Osteoblast (primary cell): ENCODE data around the gene VSIR. TPM values are rescaled to one million over a fixed set of nuclear protein-coding genes. Genes with fewer than 3 reads are reported as not detected.
A peak's percentile ranks its signal among the peaks of the same experiment; 100 is the strongest.

Source experiments
- DNase-seq: peaks from one replicate; pipeline ENCODE4 v3.0.0; 2011; ENCODE audit warnings: low spot score, mixed read lengths; ENCODE audit not compliant: insufficient read length; ENCODE audit errors: missing footprints
- H2AFZ ChIP-seq: 2 replicates; pipeline ENCODE4 v1.6.0; 2011; ENCODE audit warnings: mild to moderate bottlenecking, low read length
- H3K27ac ChIP-seq: 2 replicates; pipeline ENCODE4 v1.5.1; 2011; ENCODE audit warnings: mild to moderate bottlenecking, low read depth, low read length, moderate library complexity
- H3K27me3 ChIP-seq: 2 replicates; pipeline ENCODE4 v1.6.0; 2012; ENCODE audit warnings: mild to moderate bottlenecking, control low read depth, inconsistent platforms, low read length, moderate library complexity; ENCODE audit not compliant: insufficient read depth
- H3K36me3 ChIP-seq: 2 replicates; pipeline ENCODE4 v1.5.1; 2011; ENCODE audit warnings: mild to moderate bottlenecking, low read length, control low read depth, moderate library complexity; ENCODE audit not compliant: insufficient read depth
- H3K4me1 ChIP-seq: 2 replicates; pipeline ENCODE4 v1.5.1; 2011; ENCODE audit warnings: mild to moderate bottlenecking, low read length, control low read depth, moderate library complexity; ENCODE audit not compliant: insufficient read depth
- H3K4me2 ChIP-seq: 2 replicates; pipeline ENCODE4 v1.6.0; 2011; ENCODE audit warnings: mild to moderate bottlenecking, low read length; ENCODE audit not compliant: insufficient read depth
- H3K4me3 ChIP-seq: fragments of 200-600 bp; sonication (generic); 3 replicates; pipeline ENCODE4 v1.5.1; 2012; ENCODE audit warnings: mild to moderate bottlenecking, low read length, inconsistent platforms; ENCODE audit not compliant: insufficient read depth
- H3K79me2 ChIP-seq: 2 replicates; pipeline ENCODE4 v1.6.0; 2012; ENCODE audit warnings: mild to moderate bottlenecking, low read length, control low read depth, inconsistent platforms; ENCODE audit not compliant: insufficient read depth
- H3K9me3 ChIP-seq: 2 replicates; pipeline ENCODE4 v1.5.1; 2011; ENCODE audit warnings: low read depth, low read length, control low read depth
- H4K20me1 ChIP-seq: 2 replicates; pipeline ENCODE4 v1.6.0; 2012; ENCODE audit warnings: mild to moderate bottlenecking, low read length, control low read depth; ENCODE audit not compliant: insufficient read depth
- total RNA-seq: library from RNA; depleted of rRNA; stranded (reverse); fragments of >200 nt; gene quantifications from 2 replicates; pipeline ENCODE4 v1.2.3, GENCODE V29; 2012
- TF ChIP-seq, protein P1 (sequence below): IDR thresholded peaks from 2 replicates; pipeline ENCODE4 v1.5.1; 2011; ENCODE audit warnings: mild to moderate bottlenecking, low read depth, low read length, moderate library complexity; ENCODE audit errors: extremely low read depth

VSIR gene
- total RNA-seq, 1 donor, result 75.3 TPM

DNA sequence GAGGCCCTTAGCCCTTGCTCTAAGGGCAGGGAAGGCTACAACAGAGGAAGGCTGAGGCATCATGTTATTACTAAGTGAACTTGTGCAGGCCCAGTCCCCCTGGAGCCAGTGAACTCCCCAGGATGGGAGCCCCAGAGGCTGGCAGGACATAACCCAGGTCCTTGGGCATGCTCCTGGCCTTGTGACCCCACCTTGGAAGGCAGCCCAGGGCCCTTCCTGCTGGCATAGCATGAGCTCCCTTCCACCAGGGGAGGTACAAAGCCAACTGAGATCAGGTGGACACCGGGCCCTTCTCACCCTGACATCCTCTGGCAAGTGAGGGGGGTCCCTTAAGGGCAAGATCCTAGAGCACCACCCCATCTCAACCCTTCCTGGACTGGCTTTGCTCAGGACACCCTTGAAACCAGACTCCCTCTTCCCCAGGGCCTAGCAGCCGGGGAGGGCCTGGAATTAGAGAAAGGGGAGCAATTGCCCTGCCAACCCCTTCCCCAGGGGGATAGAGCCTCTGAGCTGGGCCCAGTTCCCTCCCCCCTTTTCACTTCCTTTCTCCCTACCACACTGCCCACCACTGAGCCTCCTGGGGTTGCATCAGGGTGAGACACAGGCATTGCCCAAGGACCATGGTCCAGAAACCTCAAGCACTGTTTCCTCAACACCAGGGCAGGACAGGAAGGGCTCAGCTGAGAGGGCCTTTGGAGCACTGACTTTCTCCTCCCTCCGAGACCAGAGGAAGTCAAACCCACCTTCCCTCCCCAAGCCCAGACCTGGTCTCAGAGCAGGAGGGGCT is 1.8 kb upstream of the VSIR start:
- Histone ChIP-seq H4K20me1 (no peaks in the 10 kb centered on the region), H3K27me3 (no peaks in the 10 kb centered on the region), H3K4me2 (no peak overlapping the region), H2AFZ (peak overlapping the region; percentile 47), H3K36me3 (no peaks in the 10 kb centered on the region), H3K79me2 (peaks cover 19% of the 10 kb centered on the region), H3K27ac (no peak overlapping the region), H3K4me3 (no peak overlapping the region), H3K9me3 (no peaks in the 10 kb centered on the region), H3K4me1 (peaks cover 40% of the 10 kb centered on the region)
- DNase-seq, result peak; percentile 29
- TF ChIP-seq, protein P1, sequence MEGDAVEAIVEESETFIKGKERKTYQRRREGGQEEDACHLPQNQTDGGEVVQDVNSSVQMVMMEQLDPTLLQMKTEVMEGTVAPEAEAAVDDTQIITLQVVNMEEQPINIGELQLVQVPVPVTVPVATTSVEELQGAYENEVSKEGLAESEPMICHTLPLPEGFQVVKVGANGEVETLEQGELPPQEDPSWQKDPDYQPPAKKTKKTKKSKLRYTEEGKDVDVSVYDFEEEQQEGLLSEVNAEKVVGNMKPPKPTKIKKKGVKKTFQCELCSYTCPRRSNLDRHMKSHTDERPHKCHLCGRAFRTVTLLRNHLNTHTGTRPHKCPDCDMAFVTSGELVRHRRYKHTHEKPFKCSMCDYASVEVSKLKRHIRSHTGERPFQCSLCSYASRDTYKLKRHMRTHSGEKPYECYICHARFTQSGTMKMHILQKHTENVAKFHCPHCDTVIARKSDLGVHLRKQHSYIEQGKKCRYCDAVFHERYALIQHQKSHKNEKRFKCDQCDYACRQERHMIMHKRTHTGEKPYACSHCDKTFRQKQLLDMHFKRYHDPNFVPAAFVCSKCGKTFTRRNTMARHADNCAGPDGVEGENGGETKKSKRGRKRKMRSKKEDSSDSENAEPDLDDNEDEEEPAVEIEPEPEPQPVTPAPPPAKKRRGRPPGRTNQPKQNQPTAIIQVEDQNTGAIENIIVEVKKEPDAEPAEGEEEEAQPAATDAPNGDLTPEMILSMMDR, result no peak

DNA sequence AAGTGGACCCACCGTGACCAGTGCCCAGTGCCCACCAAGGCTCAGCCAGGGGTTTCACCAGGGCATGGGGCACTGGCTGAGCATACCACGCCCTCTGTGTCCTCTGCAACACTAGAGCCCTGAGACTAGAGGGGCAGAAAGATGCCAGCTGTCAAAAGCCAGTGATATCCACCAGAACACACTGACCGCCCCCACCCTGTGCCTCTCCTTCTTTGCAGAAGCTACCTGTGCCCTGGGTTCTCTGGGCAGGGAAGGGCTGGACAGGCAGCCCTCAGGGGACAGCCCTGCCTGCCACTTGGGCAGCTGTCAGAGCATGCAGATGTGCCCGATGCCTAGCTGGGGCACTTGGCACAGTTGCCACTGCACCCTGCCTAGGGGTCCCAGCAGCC is 494 bp downstream of the VSIR start:
- H3K4me3 ChIP-seq, result peak overlapping the region; percentile 89
- no peaks in the 10 kb centered on the region for H3K27me3 ChIP-seq
- peak overlapping the region; percentile 86 for H3K4me2 ChIP-seq
- TF ChIP-seq, protein P1, result no peak
- no peaks in the 10 kb centered on the region for H4K20me1 ChIP-seq
- peak overlapping the region; percentile 63 for H2AFZ ChIP-seq
- no peaks in the 10 kb centered on the region for H3K9me3 ChIP-seq
- peak overlapping the region; percentile 92 for H3K27ac ChIP-seq
- H3K79me2 ChIP-seq, result peaks cover 19% of the 10 kb centered on the region
- peaks cover 59% of the 10 kb centered on the region for H3K4me1 ChIP-seq
- DNase-seq, result peak; percentile 78
- H3K36me3 ChIP-seq, result no peaks in the 10 kb centered on the region

DNA sequence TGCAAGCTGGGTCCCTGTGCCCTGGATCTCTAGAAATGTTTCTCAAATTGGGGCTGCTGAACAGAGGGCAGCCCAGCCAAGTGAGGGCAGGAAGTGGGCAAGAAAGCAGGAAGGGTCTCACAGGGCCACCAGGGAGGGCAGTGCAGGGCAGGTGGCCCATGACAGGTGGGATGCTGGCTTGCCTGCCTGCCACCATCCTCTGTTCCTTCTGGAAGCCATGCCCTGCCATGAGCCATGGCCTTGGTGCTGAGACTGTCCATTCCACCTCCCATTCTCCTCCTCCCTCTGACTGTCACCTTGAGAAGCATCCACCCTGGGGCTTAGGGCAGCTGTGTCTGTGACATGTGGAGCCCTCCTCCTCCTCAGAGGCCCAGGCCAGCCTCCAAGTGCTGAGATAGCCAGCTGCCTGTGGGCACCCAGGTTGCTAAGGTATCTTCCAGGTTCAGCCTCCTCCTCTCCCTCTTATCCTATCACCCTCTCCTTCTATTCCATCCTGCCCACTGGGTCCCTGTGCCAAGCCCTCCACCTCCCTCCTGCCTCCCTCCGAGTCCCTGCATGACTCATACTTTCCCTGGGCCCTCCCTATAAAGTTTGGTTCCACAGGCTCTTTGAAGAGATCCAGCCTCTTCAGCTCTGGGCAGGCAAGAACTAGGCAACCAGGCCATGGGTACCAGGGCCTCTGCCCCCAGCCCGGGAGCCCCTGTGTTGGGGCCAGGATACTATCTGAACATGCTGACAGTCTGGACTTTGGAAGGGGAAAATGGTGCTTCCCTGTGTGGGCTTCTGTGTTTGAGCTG is 1.3 kb downstream of the VSIR start:
- H4K20me1 ChIP-seq, result no peaks in the 10 kb centered on the region
- peak overlapping the region; percentile 89 for H3K4me3 ChIP-seq
- TF ChIP-seq, protein P1, result no peak
- peaks cover 19% of the 10 kb centered on the region for H3K79me2 ChIP-seq
- peak; percentile 97 for DNase-seq
- no peaks in the 10 kb centered on the region for H3K9me3 ChIP-seq
- peaks cover 67% of the 10 kb centered on the region for H3K4me1 ChIP-seq
- peak overlapping the region; percentile 86 for H3K4me2 ChIP-seq
- H3K27ac ChIP-seq, result peak overlapping the region; percentile 92
- H3K27me3 ChIP-seq, result no peaks in the 10 kb centered on the region
- no peaks in the 10 kb centered on the region for H3K36me3 ChIP-seq
- H2AFZ ChIP-seq, result no peak overlapping the region

DNA sequence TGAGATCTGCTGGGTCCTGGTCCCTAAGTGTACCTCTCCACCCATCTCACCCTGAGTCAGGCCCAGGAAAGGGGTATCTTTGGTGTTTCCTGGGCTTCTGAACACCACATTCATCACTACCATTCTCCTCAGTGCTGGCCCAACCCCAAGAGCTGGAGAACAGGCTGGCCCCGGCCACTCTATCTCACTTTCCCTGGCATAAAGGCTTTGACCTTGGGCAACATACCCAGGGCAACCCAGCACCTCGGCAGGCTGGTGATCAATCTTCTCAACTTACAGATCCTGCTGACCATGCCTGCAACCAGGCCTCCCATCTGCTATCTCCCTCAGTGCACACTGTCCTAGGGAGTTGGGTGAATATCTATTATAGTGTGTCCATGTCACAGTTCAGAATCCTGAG is 2.1 kb downstream of the VSIR start:
- TF ChIP-seq, protein P1, result no peak
- H3K4me1 ChIP-seq, result peaks cover 75% of the 10 kb centered on the region
- no peak overlapping the region for H2AFZ ChIP-seq
- H3K9me3 ChIP-seq, result no peaks in the 10 kb centered on the region
- peaks cover 20% of the 10 kb centered on the region for H3K79me2 ChIP-seq
- H4K20me1 ChIP-seq, result no peaks in the 10 kb centered on the region
- peak overlapping the region; percentile 89 for H3K4me3 ChIP-seq
- peak overlapping the region; percentile 92 for H3K27ac ChIP-seq
- no peaks in the 10 kb centered on the region for H3K27me3 ChIP-seq
- H3K4me2 ChIP-seq, result peak overlapping the region; percentile 86
- peak; percentile 3 for DNase-seq
- H3K36me3 ChIP-seq, result no peaks in the 10 kb centered on the region
